Mucosa of rectum (tissue), 2 donors: ENCODE measurements around the gene PPP1R27.

Source experiments
- H3K27ac ChIP-seq, 2 donors: one replicate each; pipeline ENCODE4 v1.7.0; 2013; ENCODE audit warnings: inconsistent platforms in 2 of 2, low read depth in 2 of 2, low read length in 2 of 2
- H3K27me3 ChIP-seq, 2 donors: one replicate each; pipeline ENCODE4 v1.7.0; 2013; ENCODE audit warnings: low read length in 2 of 2; ENCODE audit not compliant: control insufficient read depth in 2 of 2, insufficient read depth in 2 of 2
- H3K36me3 ChIP-seq, 2 donors: one replicate each; pipeline ENCODE4 v1.7.0; 2013; ENCODE audit warnings: low read length in 2 of 2; ENCODE audit not compliant: control insufficient read depth in 2 of 2, insufficient read depth in 2 of 2
- H3K4me1 ChIP-seq, 2 donors: one replicate each; pipeline ENCODE4 v1.7.0; 2013; ENCODE audit warnings: low read length in 2 of 2, mild to moderate bottlenecking in 1 of 2; ENCODE audit not compliant: control insufficient read depth in 2 of 2, insufficient read depth in 2 of 2
- H3K4me3 ChIP-seq, 2 donors: one replicate each; pipeline ENCODE4 v1.7.0; 2013; ENCODE audit warnings: low read length in 2 of 2
- H3K9ac ChIP-seq, 2 donors: one replicate each; pipeline ENCODE4 v1.7.0; 2013; ENCODE audit warnings: low read length in 2 of 2, low read depth in 1 of 2, mild to moderate bottlenecking in 1 of 2
- H3K9me3 ChIP-seq, 2 donors: one replicate each; pipeline ENCODE4 v1.7.0; 2013; ENCODE audit warnings: low read length in 2 of 2; ENCODE audit not compliant: control insufficient read depth in 2 of 2
- donor health status: healthy.
- donor health status: Normal muscosa, but diverticular disease.

Gene PPP1R27

DNA sequence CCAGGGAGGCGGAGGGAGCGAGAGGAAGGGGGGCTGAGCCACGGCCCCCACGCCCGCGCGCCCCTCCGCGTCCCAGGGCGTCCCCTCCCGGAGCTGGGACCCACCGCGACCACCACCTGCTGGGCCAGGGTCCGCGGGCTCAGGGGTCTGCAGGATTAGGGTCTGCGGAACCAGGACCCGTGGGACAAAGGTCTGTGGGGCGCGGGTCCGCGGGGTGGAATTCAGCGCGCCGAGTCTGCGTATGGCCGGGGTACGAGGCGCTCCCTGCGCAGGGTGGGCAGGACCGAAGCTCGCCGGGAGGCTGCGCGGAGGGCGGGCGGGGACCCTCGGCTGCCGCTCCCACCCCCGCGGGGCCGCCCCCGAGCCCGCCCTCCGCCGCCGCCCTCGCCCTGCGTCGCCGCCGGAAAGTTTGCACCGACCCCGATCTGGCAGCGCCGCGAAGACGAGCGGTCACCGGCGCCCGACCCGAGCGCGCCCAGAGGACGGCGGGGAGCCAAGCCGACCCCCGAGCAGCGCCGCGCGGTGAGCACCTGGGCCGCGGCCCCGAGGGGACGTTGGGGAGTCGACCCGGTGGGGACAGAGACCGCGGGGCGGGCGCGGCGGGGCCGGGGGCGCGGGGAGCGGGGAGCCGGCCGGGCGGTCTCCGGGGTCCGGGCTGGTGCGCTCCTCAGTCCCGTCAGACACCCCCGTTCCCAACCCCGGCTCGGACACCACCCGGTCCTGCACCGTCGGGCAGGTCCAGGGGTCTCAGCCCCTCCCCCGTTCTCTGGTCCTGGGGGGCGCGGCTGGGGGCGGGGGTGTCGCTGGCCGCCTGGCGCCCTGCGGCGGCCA, 30.9 kb downstream of the PPP1R27 start, which contains the start of gene GCGR:
Gene GCGR (plus strand): TSS at position 423 of the 831 bp plus-strand sequence. CDS start 4,869 bp downstream, outside the sequence.
- Histone ChIP-seq H3K9me3 (no peaks in the 10 kb centered on the region), H3K4me3 (no peak within 1 kb of the TSS), H3K4me1 (no peaks in the 10 kb centered on the region), H3K36me3 (no peaks in the 10 kb centered on the region), H3K9ac (no peak within 1 kb of the TSS), H3K27ac (no peak within 1 kb of the TSS), H3K27me3 (peaks cover 35 to 61% of the 10 kb centered on the region in 2 donors)

DNA sequence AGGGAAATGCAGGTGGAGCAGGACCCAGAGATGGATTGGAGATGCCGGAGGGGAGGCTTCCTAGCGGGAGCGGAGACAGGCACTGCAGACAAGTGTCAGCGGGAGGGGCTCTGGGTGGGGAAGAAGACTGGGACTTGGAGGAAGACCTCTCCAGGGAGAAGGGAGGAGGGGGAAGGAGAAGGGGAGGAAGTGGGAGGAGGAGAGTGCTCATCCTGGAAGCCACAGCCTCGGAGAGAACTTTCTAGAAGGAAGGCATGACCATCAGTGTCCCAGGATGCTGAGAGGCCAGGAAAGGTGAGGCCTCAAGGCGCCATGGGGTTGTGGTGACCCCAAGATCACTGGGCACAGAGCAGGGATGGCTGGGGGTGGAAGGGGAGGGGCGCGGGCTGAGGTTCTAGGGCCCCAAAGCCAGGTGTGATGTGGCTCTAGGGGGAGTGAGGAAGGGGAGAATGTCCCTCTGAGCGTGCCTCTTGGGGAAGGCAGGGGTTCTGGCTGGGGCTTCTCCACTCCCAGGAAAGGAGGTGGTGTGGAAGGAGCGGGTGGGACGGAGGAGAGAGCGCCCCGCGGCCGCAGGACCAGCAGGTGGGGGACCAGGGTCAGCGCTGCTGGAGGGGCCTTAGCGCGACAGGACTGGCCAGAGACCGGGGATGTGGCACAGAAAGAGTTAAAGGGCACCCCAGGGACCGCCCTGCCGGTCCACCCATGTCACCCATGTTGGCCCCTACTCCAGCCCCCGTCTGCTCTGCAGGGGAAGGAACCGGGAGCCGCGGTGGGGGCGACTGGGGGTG, 31.8 kb downstream of the PPP1R27 start:
- H3K27ac ChIP-seq = no peak overlapping the region
- H3K27me3 ChIP-seq = peaks cover 32 to 56% of the 10 kb centered on the region in 2 donors
- no peak overlapping the region for H3K4me3 ChIP-seq
- H3K9ac ChIP-seq = no peak overlapping the region
- H3K4me1 ChIP-seq = no peaks in the 10 kb centered on the region
- H3K9me3 ChIP-seq = no peaks in the 10 kb centered on the region
- no peaks in the 10 kb centered on the region for H3K36me3 ChIP-seq

DNA sequence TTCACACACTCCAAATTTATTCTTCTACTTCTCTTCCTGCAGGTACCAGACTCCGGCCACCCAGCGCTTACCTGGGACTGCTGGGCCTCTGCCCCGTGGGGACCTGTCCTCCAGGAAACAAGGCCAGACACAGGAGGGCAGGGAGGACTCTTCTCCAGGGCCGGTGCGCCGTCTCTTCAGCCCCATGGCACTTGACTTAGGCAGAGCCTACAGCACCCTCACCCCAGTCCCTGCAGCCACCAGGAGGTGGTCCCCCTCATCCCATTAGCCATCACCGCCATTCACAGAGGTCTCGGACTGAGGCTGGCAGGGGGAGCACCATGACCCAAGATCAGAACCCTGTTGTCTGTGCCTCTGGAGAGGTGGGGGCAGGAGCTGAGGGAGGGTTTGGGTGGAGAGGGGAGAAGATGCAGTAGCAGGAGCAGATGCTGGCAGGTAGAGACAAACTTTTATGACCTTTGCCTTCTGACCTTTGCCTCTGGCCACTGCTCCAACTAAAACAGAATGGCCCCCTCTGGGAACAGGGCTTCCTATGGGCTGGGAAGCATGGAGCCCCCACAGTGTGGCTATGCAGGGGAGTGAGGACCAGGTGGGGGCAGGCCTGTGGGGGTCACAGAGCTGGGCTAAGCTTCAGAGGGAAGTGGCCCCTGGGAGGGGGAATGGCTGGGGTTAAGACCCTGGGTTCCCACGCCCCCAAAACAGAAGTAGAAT, 32.6 kb downstream of the PPP1R27 start:
- H3K27me3 ChIP-seq = peaks cover 30 to 47% of the 10 kb centered on the region in 2 donors
- H3K9me3 ChIP-seq = no peaks in the 10 kb centered on the region
- no peaks in the 10 kb centered on the region for H3K36me3 ChIP-seq
- H3K4me1 ChIP-seq = no peaks in the 10 kb centered on the region
- H3K9ac ChIP-seq = no peak overlapping the region
- H3K4me3 ChIP-seq = no peak overlapping the region
- H3K27ac ChIP-seq = no peak overlapping the region

DNA sequence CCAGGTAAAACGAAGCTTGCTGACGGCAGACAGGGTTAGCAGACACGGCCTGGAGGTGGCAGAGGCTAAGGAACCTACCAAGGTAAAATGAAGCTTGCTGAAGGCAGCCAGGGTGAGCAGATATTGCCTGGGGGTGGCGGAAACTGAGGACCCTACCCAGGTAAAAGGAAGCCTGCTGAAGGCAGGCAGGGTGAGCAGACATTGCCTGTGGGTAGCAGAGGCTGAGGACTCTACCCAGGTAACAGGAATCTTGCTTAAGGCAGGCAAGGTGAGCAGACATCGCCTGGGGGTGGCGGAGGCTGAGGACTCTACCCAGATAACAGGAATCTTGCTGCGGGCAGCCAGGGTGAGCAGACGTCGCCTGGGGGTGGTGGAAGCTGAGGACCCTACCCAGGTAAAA, 33.5 kb downstream of the PPP1R27 start:
- Histone ChIP-seq H3K9me3 (no peaks in the 10 kb centered on the region), H3K27me3 (peaks cover 26 to 39% of the 10 kb centered on the region in 2 donors), H3K4me3 (no peak overlapping the region), H3K9ac (no peak overlapping the region), H3K27ac (no peak overlapping the region), H3K36me3 (no peaks in the 10 kb centered on the region), H3K4me1 (no peaks in the 10 kb centered on the region)

DNA sequence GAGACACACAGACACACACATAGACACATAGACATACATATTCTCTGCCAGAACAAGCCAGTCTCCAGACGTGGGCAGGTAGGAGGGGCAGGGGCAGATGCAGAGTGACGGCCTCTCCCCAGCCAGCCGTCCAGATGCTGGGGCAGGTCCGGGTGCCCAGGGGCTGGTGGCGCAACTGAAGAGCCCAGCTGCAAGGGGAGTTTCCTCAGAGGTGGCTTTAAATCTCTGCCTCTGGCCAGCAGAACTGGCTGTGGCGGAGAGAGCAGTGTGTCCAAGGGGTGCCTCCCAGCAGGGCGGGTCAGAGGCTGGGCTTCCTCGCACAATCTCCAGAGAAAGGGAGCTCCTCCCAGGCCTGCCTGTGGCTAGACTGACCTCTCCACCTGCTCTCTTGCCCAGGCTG, 40.3 kb downstream of the PPP1R27 start:
- Histone ChIP-seq H3K9ac (no peak overlapping the region), H3K27ac (no peak overlapping the region), H3K36me3 (no peaks in the 10 kb centered on the region), H3K9me3 (no peaks in the 10 kb centered on the region), H3K27me3 (peaks cover 6 to 11% of the 10 kb centered on the region in 2 donors), H3K4me1 (peaks cover 0 to 7% of the 10 kb centered on the region in 2 donors), H3K4me3 (no peak overlapping the region)

DNA sequence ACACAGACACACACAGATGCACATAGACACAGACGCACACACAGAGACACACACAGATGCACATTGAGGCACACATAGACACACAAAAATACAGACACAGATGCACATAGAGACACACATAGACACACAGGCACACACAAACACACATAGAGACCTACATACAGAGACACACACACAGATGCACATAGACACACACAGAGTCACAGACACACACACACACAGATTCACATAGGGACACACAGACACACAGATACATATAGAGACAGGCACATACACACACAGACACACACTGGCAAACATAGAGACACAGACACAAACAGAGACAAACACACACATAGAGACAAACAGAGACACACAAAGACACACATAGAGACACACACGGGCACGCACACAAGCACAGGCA, 40.8 kb downstream of the PPP1R27 start:
- no peaks in the 10 kb centered on the region for H3K9me3 ChIP-seq
- no peak overlapping the region for H3K27ac ChIP-seq
- H3K36me3 ChIP-seq = no peaks in the 10 kb centered on the region
- peaks cover 0 to 7% of the 10 kb centered on the region in 2 donors for H3K4me1 ChIP-seq
- no peak overlapping the region for H3K4me3 ChIP-seq
- H3K9ac ChIP-seq = no peak overlapping the region
- H3K27me3 ChIP-seq = peaks cover 6 to 11% of the 10 kb centered on the region in 2 donors

DNA sequence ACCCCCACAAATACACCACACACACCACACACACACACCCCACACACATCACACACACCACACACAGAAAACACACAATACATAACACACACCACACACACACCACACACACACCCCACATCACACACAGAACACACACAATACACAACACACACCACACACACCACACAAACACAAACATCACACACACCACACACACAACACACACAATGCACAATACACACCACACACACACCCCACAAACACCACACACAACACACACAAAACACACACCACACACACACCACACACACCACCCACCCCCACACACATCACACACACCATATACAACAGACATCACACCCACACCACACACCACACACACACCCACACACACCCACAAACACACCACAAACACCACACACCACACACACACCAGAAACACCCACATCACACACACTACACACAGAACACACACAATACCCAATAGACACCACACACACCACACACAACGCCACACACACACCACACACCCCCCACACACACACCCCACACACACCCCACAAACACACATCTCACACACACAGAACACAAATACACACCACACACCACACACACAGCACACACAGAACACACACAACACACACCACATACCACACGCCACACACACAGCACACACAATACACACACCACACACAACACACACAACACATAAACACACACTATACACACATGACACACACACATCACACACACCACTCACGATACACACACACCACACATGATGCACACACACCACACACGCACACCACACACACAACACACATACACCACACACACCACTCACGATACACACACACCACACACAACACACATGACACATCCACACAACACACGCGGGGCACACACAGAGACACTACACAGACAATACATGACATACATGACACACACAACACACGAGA, 41.9 kb downstream of the PPP1R27 start:
- Histone ChIP-seq H3K27me3 (peaks cover 6 to 11% of the 10 kb centered on the region in 2 donors), H3K9me3 (no peaks in the 10 kb centered on the region), H3K4me1 (peaks cover 0 to 7% of the 10 kb centered on the region in 2 donors), H3K4me3 (no peak overlapping the region), H3K9ac (no peak overlapping the region), H3K27ac (no peak overlapping the region), H3K36me3 (no peaks in the 10 kb centered on the region)
